Sigmoid colon (tissue), 7 donors: ENCODE measurements around the gene F2. TPM values are rescaled to one million over a fixed set of nuclear protein-coding genes. Genes with fewer than 3 reads are reported as not detected.
A peak's percentile ranks its signal among the peaks of the same experiment; 100 is the strongest.

Experiments used
- DNase-seq: peaks from one replicate; pipeline ENCODE4 v3.0.0-alpha.2; 2019
- H3K27ac ChIP-seq, 4 donors: fragments of 200-600 bp; sonication (generic); one replicate each; pipeline ENCODE4 v1.5.1; 2016 to 2019; ENCODE audit warnings: mild to moderate bottlenecking in 1 of 4
- H3K27me3 ChIP-seq, 3 donors: fragments of 200-600 bp; sonication (generic); one replicate each; pipeline ENCODE4 v1.5.1; 2019; ENCODE audit warnings: mild to moderate bottlenecking in 1 of 3
- H3K36me3 ChIP-seq, 4 donors: fragments of 200-600 bp; sonication (generic); one replicate each; pipeline ENCODE4 v1.5.1; 2016 to 2019
- H3K4me1 ChIP-seq, 4 donors: fragments of 200-600 bp; sonication (generic); one replicate each; pipeline ENCODE4 v1.5.1; 2017 to 2019
- H3K4me3 ChIP-seq, 4 donors: fragments of 200-600 bp; sonication (generic); one replicate each; pipeline ENCODE4 v1.5.1; 2017 to 2019; ENCODE audit warnings: mild to moderate bottlenecking in 2 of 4, moderate library complexity in 1 of 4
- H3K9me3 ChIP-seq, 4 donors: fragments of 200-600 bp in 3 of 4; sonication (generic) in 3 of 4; one replicate each; pipeline versions ENCODE4 v1.5.1 to v1.6.1; 2013 to 2019
- EP300 ChIP-seq, 4 donors: sonication (generic); formaldehyde crosslinking; IDR thresholded peaks; one replicate each; pipeline ENCODE4 v1.6.1; 2017; ENCODE audit warnings: antibody characterized with exemption in 4 of 4
- POLR2A ChIP-seq, 2 donors: fragments of 450-650 bp; IDR thresholded peaks; one replicate each; pipeline ENCODE4 v1.6.1; 2016; ENCODE audit warnings: antibody characterized with exemption in 2 of 2, mild to moderate bottlenecking in 2 of 2, moderate library complexity in 2 of 2
- POLR2AphosphoS5 ChIP-seq, 4 donors: sonication (generic); formaldehyde crosslinking; IDR thresholded peaks; one replicate each; pipeline ENCODE4 v1.6.1; 2017; ENCODE audit warnings: antibody characterized with exemption in 4 of 4
- WGBS, 2 donors: extraction: QIAGEN DNeasy Blood & Tissue Kit; methylation state at CpG; one replicate each; pipeline ENCODE4 v1.1.7; 2013; 5-methylcytosine and 5-hydroxymethylcytosine counted together
- intact Hi-C: fragments of 100-400 bp; cut with DNase I; formaldehyde crosslinking; loops from one replicate; pipeline ENCODE4 v1.15.1; 2023
- polyA plus RNA-seq, 3 donors: library from polyadenylated mRNA; stranded (reverse); fragments of 200-250 nt; gene quantifications; one replicate each; pipeline ENCODE4 v1.2.3, GENCODE V29; 2013
- total RNA-seq, 4 donors: library from RNA; depleted of rRNA; stranded (reverse); fragments of >200 nt; gene quantifications; one replicate each; pipeline ENCODE4 v1.1.0, GENCODE V29; 2016
- TF ChIP-seq, protein P1 (sequence below), 4 experiments: fragments of 450-650 bp in 3 of 4; fragments of 200-600 bp in 1 of 4; IDR thresholded peaks; one replicate each; pipeline ENCODE4 v1.5.1; 2016 to 2019; ENCODE audit warnings: antibody characterized with exemption in 4 of 4, mild to moderate bottlenecking in 3 of 4, moderate library complexity in 2 of 4
- donor health status: healthy with polysubstance abuse.
- donor health status: Bipolar disorder and iron deficiency.
- donor health status: healthy.

F2 gene
- total and polyA plus RNA-seq, 7 donors, result 0.13 to 0.46 (median 0.28) TPM; not detected in 4

DNA sequence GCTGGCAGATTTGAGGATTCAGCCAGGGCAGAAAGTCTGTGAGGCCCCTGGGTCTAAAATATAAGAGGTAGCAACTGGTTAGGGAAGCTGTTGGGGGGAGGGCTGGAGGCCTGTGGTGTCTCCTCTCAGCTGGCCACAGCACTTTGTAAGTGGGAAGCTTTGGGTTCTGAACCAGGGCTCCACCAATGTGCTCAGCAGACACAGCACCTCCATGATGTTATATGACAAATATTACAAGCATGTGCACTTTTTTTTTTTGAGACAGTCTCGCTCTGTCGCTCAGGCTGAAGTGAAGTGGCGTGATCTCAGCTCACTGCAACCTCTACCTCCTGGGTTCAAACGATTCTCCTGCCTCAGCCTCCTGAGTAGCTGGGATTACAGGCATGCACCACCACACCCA lies 26.6 kb upstream of the F2 start:
- DNase-seq, result no peak
- H3K27ac ChIP-seq, result no peak overlapping the region

DNA sequence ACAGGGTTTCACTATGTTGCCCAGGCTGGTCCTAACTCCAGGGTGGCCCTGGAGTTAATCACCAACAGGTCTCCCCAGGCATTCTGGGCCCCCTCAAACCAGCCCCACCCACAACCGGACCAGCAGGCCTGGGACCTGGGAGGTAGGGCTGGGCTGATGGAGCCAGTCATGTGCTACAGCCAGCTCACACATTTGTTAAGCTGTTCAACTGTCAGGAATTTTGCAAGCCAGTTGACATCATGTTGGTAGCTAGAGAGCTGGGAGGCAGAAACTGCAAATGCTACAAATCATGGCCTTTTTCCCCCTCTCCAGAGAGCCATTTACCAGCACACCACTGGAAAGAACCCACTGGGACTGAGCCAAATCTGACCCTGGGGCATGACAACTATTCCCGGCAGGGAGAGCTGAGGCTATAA lies 25.4 kb upstream of the F2 start:
- DNase-seq, result no peak
- peaks cover 0 to 52% (median 40%) of the 10 kb centered on the region in 4 donors for H3K4me1 ChIP-seq
- H3K9me3 ChIP-seq, result no peaks in the 10 kb centered on the region
- intact Hi-C loops, result no loop called here
- 76% methylated on average over 2 of the region's 2 CpGs for WGBS, 2 donors
- no peaks in the 10 kb centered on the region for H3K27me3 ChIP-seq
- H3K4me3 ChIP-seq, result no peak overlapping the region
- TF ChIP-seq POLR2AphosphoS5 (IDR thresholded peaks at IDR 0.05) (peak in 1 of 4 donors; percentile 27), EP300 (IDR thresholded peaks at IDR 0.05) (no peak)
- peaks cover 20 to 66% (median 39%) of the 10 kb centered on the region in 4 donors for H3K36me3 ChIP-seq
- H3K27ac ChIP-seq, result peak overlapping the region; percentile 17 to 91 (median 58)

More for the DNA sequence above, 26.6 kb upstream of the F2 start:
- peaks cover 20 to 78% (median 45%) of the 10 kb centered on the region in 4 donors for H3K36me3 ChIP-seq
- no peak overlapping the region for H3K4me3 ChIP-seq
- intact Hi-C loops, result no loop called here
- peaks cover 0 to 49% (median 36%) of the 10 kb centered on the region in 4 donors for H3K4me1 ChIP-seq
- H3K27me3 ChIP-seq, result no peaks in the 10 kb centered on the region
- H3K9me3 ChIP-seq, result no peaks in the 10 kb centered on the region
- WGBS, 2 donors, result 90 to 96% methylated on average over 4 of the region's 4 CpGs
- TF ChIP-seq POLR2AphosphoS5 (IDR thresholded peaks at IDR 0.05) (no peak), EP300 (IDR thresholded peaks at IDR 0.05) (no peak), POLR2A (IDR thresholded peaks at IDR 0.05) (no peak)
- TF ChIP-seq, protein P1, sequence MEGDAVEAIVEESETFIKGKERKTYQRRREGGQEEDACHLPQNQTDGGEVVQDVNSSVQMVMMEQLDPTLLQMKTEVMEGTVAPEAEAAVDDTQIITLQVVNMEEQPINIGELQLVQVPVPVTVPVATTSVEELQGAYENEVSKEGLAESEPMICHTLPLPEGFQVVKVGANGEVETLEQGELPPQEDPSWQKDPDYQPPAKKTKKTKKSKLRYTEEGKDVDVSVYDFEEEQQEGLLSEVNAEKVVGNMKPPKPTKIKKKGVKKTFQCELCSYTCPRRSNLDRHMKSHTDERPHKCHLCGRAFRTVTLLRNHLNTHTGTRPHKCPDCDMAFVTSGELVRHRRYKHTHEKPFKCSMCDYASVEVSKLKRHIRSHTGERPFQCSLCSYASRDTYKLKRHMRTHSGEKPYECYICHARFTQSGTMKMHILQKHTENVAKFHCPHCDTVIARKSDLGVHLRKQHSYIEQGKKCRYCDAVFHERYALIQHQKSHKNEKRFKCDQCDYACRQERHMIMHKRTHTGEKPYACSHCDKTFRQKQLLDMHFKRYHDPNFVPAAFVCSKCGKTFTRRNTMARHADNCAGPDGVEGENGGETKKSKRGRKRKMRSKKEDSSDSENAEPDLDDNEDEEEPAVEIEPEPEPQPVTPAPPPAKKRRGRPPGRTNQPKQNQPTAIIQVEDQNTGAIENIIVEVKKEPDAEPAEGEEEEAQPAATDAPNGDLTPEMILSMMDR (IDR thresholded peaks at IDR 0.05), result no peak

DNA sequence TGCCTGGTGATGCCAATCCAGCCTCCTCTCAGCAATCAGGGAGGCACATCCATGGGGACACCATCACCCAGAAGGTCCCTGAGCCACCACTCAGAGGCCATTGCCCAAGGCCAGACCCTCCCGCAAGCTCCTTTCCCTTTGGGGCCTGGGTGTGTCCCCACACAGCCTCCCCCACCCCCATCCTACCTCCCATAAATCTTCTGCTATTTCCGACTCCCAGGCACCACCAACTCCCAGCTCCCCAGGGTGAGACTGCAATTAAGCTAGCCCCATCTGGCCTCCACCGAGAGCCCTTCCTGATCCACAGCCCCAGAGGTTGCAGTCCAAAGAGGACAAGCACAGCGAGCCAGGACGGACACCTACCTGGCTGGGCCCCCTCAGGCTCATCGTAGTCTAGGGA lies 24.9 kb upstream of the F2 start:
- DNase-seq, result no peak
- peaks cover 0 to 57% (median 44%) of the 10 kb centered on the region in 4 donors for H3K4me1 ChIP-seq
- TF ChIP-seq POLR2A (IDR thresholded peaks at IDR 0.05), result no peak
- TF ChIP-seq POLR2AphosphoS5 (IDR thresholded peaks at IDR 0.05), result no peak
- TF ChIP-seq EP300 (IDR thresholded peaks at IDR 0.05), result no peak
- TF ChIP-seq, protein P1 (IDR thresholded peaks at IDR 0.05), result no peak

DNA sequence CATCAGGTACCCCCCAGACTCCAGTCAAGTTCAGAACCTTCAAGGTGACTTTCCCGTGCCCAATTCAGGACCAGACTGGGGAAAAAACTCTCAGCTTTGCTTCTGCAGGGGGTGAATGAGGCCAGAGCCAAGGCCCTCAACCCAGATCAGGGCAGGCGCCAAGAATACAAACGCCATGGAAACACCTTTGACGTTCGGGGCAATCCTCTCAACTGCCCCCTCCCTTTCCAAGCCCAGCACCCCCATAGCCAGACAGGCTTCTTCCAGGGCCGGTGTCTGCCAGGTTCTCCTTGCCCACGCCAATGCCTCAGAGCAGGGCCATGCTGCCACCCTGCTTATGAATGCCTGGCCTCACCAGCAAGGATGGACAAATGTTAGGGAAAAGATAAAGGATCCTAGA lies 24.4 kb upstream of the F2 start:
- intact Hi-C loops, result no loop called here
- Histone ChIP-seq H3K27ac (peak overlapping the region; percentile 55 to 91 (median 75)), H3K4me1 (peaks cover 0 to 63% (median 50%) of the 10 kb centered on the region in 4 donors), H3K4me3 (no peak overlapping the region), H3K27me3 (no peaks in the 10 kb centered on the region), H3K9me3 (no peaks in the 10 kb centered on the region), H3K36me3 (peaks cover 15 to 56% (median 33%) of the 10 kb centered on the region in 4 donors)
- TF ChIP-seq, protein P1 (IDR thresholded peaks at IDR 0.05), result no peak
- no peak for TF ChIP-seq POLR2AphosphoS5 (IDR thresholded peaks at IDR 0.05)
- no peak for TF ChIP-seq EP300 (IDR thresholded peaks at IDR 0.05)
- TF ChIP-seq POLR2A (IDR thresholded peaks at IDR 0.05), result no peak
- WGBS, 2 donors, result 89% methylated on average over 7 of the region's 7 CpGs
- DNase-seq, result no peak

More for the DNA sequence above, 24.9 kb upstream of the F2 start:
- Histone ChIP-seq H3K27me3 (no peaks in the 10 kb centered on the region), H3K27ac (peak overlapping the region; percentile 55 to 91 (median 75)), H3K4me3 (no peak overlapping the region), H3K36me3 (peaks cover 19 to 61% (median 36%) of the 10 kb centered on the region in 4 donors), H3K9me3 (no peaks in the 10 kb centered on the region)
- intact Hi-C loops, result no loop called here
- 89 to 91% methylated on average over 6 of the region's 6 CpGs for WGBS, 2 donors

DNA sequence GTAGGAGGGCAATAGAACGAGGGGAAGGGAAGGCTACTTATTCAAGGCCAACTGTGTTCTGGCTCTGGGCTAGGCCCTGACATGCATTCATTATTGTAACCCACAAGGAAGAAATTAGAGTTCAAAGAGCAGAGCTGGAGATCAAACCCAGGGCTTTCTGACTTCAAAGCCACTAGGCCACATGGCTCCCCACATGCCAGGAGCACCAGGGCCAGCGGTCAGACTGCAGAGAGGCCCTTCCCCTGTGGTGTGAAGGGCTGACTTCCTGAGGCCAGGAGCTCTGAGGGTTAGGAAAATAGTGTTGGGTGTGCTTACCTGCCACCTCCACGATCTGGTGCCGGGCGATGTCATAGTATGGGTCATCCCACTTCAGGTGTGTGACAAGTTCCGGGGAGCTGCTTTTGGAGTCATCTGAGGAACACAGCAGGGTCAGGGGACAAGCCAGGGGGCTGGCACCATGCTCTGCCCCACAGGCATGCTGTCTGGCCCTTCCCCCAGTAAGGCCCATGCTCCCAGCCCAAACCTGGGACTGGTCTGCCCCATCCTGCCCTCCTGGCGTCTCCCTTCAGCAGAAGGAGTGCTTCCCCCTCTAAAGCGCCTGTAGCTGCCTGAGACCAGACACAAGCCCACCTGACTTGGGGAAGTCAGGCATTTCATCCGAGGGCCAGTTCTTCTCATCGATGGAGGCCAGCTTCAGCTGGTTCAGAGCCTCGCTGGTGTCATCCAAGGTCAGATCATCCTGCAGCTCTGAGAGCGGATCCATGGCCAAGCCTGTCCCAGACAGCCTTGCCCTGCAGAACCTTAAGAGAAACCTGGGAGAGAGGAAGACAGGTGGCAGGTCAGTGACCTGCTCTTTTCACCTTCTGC lies 23.4 kb upstream of the F2 start:
- Histone ChIP-seq H3K4me3 (no peak overlapping the region), H3K36me3 (peaks cover 15 to 49% (median 33%) of the 10 kb centered on the region in 4 donors), H3K27me3 (no peaks in the 10 kb centered on the region), H3K9me3 (no peaks in the 10 kb centered on the region), H3K4me1 (peaks cover under 1 to 66% (median 53%) of the 10 kb centered on the region in 4 donors), H3K27ac (peak overlapping the region; percentile 55 to 91 (median 75))
- intact Hi-C loops, result no loop called here
- no peak for DNase-seq
- TF ChIP-seq POLR2A (IDR thresholded peaks at IDR 0.05), result no peak
- TF ChIP-seq, protein P1 (IDR thresholded peaks at IDR 0.05), result no peak
- TF ChIP-seq EP300 (IDR thresholded peaks at IDR 0.05), result no peak
- no peak for TF ChIP-seq POLR2AphosphoS5 (IDR thresholded peaks at IDR 0.05)
- WGBS, 2 donors, result 94 to 95% methylated on average over 12 of the region's 12 CpGs
